Esophagus (tissue), 2 donors: ENCODE data around the gene CFAP74. TPM values are rescaled to one million over a fixed set of nuclear protein-coding genes. Genes with fewer than 3 reads are reported as not detected.
A peak's percentile ranks its signal among the peaks of the same experiment; 100 is the strongest.

Experiments
- H3K27ac ChIP-seq, 2 donors: one replicate each; pipeline ENCODE4 v1.5.1; 2013; ENCODE audit warnings: low read depth in 2 of 2, mild to moderate bottlenecking in 2 of 2, inconsistent platforms in 1 of 2, low read length in 1 of 2, moderate library complexity in 1 of 2
- H3K27me3 ChIP-seq, 2 donors: one replicate each; pipeline ENCODE4 v1.6.1; 2013; ENCODE audit warnings: low read length in 2 of 2, control low read depth in 1 of 2, mild to moderate bottlenecking in 1 of 2; ENCODE audit not compliant: insufficient read depth in 2 of 2, control insufficient read depth in 1 of 2
- H3K36me3 ChIP-seq, 2 donors: one replicate each; pipeline ENCODE4 v1.6.1; 2013; ENCODE audit warnings: low read length in 1 of 2; ENCODE audit not compliant: control insufficient read depth in 2 of 2, insufficient read depth in 2 of 2
- H3K4me1 ChIP-seq, 2 donors: one replicate each; pipeline ENCODE4 v1.6.1; 2013; ENCODE audit warnings: low read length in 1 of 2; ENCODE audit not compliant: control insufficient read depth in 2 of 2, insufficient read depth in 2 of 2
- H3K4me3 ChIP-seq, 2 donors: one replicate each; pipeline ENCODE4 v1.5.1; 2013; ENCODE audit warnings: low read length in 2 of 2, mild to moderate bottlenecking in 2 of 2, low read depth in 1 of 2, moderate library complexity in 1 of 2
- H3K9me3 ChIP-seq, 2 donors: one replicate each; pipeline ENCODE4 v1.6.1; 2013; ENCODE audit warnings: mild to moderate bottlenecking in 2 of 2, low read depth in 1 of 2, low read length in 1 of 2, moderate library complexity in 1 of 2; ENCODE audit not compliant: control insufficient read depth in 2 of 2, insufficient read depth in 1 of 2
- WGBS, 2 donors: extraction: QIAGEN DNeasy Blood & Tissue Kit; methylation state at CpG; one replicate each; pipeline ENCODE4 v1.1.7; 2013; 5-methylcytosine and 5-hydroxymethylcytosine counted together
- polyA plus RNA-seq, 2 donors: library from polyadenylated mRNA; stranded (reverse); fragments of 200-250 nt; gene quantifications; one replicate each; pipeline ENCODE4 v1.2.3, GENCODE V29; 2013
- donor health status: healthy with polysubstance abuse.
- donor health status: Bipolar disorder and iron deficiency.

The CFAP74 gene
- polyA plus RNA-seq = under 1 TPM; 0.04 TPM

GRCh38 chr1:2003541-2004131, at the start of gene CFAP74:
Gene CFAP74 (minus strand): TSS chr1:2003786. CDS start chr1:1990956, 12,830 bp downstream.
- Histone ChIP-seq H3K36me3 (no peaks in the 10 kb centered on the region), H3K9me3 (peaks cover 0 to 3% of the 10 kb centered on the region in 2 donors), H3K27me3 (peaks cover 0 to 12% of the 10 kb centered on the region in 2 donors), H3K4me3 (peak within 1 kb of the TSS in 1 of 2 donors; percentile 9), H3K27ac (no peak within 1 kb of the TSS), H3K4me1 (peaks cover 0 to 8% of the 10 kb centered on the region in 2 donors)
- WGBS, 2 donors = 7 to 8% methylated on average over 48 to 49 of the region's 49 CpGs

DNA sequence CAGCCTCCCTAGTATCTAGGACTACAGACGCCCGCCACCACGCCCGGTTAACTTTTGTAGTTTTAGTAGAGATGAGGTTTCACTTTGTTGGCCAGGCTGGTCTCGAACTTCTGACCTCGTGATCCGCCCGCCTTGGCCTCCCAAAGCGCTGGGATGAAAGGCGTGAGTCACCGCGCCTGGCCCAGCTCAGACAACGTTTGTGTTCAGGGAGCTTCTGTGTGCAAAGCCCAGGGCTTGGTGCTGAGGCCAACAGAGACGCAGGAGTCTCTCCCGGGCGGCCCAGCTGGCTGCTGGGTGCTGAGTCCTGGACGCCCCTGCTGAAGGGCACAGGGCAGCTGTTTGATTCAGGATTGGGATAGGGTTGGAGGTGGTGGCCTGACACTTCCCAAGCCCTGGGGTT, 49.6 kb upstream of the CFAP74 start:
- H3K27me3 ChIP-seq = no peaks in the 10 kb centered on the region
- no peak overlapping the region for H3K27ac ChIP-seq
- WGBS, 2 donors = 73 to 74% methylated on average over 17 of the region's 17 CpGs
- no peak overlapping the region for H3K4me3 ChIP-seq
- H3K36me3 ChIP-seq = peaks cover 0 to 17% of the 10 kb centered on the region in 2 donors
- H3K9me3 ChIP-seq = no peaks in the 10 kb centered on the region
- H3K4me1 ChIP-seq = peaks cover 0 to 15% of the 10 kb centered on the region in 2 donors

DNA sequence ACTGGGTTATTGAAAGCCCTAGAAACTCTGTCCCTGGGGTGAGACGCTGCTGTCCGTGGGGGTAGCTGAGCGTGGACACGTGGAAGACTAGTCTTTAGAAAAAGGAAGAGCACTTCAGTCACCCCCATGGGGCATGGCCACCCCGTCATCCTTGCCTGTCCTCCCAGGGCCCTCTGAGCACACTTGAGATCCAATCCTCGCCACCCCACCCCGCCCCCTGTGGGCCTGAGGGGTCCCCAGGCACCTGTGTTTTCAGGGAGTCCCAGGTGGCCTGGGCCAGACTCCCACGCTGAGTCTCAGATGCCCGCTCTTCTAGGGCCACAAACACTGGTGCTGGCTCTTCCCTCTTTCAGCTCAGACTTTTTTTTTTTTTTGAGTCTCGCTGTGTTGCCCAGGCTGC, 49.2 kb upstream of the CFAP74 start:
- no peaks in the 10 kb centered on the region for H3K27me3 ChIP-seq
- H3K4me3 ChIP-seq = no peak overlapping the region
- no peaks in the 10 kb centered on the region for H3K9me3 ChIP-seq
- H3K4me1 ChIP-seq = peaks cover 0 to 15% of the 10 kb centered on the region in 2 donors
- WGBS, 2 donors = 87% methylated on average over 10 of the region's 10 CpGs
- H3K27ac ChIP-seq = no peak overlapping the region
- peaks cover 0 to 17% of the 10 kb centered on the region in 2 donors for H3K36me3 ChIP-seq

GRCh38 chr1:2052054-2052679, 48.6 kb upstream of the CFAP74 start:
- Histone ChIP-seq H3K27ac (no peak overlapping the region), H3K27me3 (no peaks in the 10 kb centered on the region), H3K4me1 (peaks cover 0 to 15% of the 10 kb centered on the region in 2 donors), H3K36me3 (peaks cover 0 to 15% of the 10 kb centered on the region in 2 donors), H3K4me3 (peak overlapping the region; percentile 64 to 73), H3K9me3 (no peaks in the 10 kb centered on the region)
- WGBS, 2 donors = 68 to 71% methylated on average over 16 of the region's 16 CpGs

GRCh38 chr1:2050793-2051682, 47.5 kb upstream of the CFAP74 start:
- H3K9me3 ChIP-seq = no peaks in the 10 kb centered on the region
- peak overlapping the region; percentile 61 to 71 for H3K27ac ChIP-seq
- H3K36me3 ChIP-seq = peaks cover 0 to 8% of the 10 kb centered on the region in 2 donors
- WGBS, 2 donors = 8 to 10% methylated on average over 79 to 84 of the region's 84 CpGs
- no peaks in the 10 kb centered on the region for H3K27me3 ChIP-seq
- peak overlapping the region; percentile 64 to 73 for H3K4me3 ChIP-seq
- peaks cover 0 to 15% of the 10 kb centered on the region in 2 donors for H3K4me1 ChIP-seq

- H3K27me3 ChIP-seq = no peaks in the 10 kb centered on the region
- peaks cover 0 to 15% of the 10 kb centered on the region in 2 donors for H3K4me1 ChIP-seq
- WGBS, 2 donors = 0 to 1% methylated on average over 23 to 51 of the region's 51 CpGs
- H3K27ac ChIP-seq = peak overlapping the region; percentile 61 to 71
- no peaks in the 10 kb centered on the region for H3K9me3 ChIP-seq
- H3K36me3 ChIP-seq = peaks cover 0 to 2% of the 10 kb centered on the region in 2 donors
- peak overlapping the region; percentile 64 to 73 for H3K4me3 ChIP-seq
Measured at GRCh38 chr1:2050461-2050792, 46.8 kb upstream of the CFAP74 start.

- Histone ChIP-seq H3K36me3 (no peaks in the 10 kb centered on the region), H3K4me1 (peaks cover 0 to 18% of the 10 kb centered on the region in 2 donors), H3K27ac (peak within 1 kb of the TSS; percentile 61 to 71), H3K27me3 (no peaks in the 10 kb centered on the region), H3K9me3 (no peaks in the 10 kb centered on the region), H3K4me3 (peak within 1 kb of the TSS; percentile 64 to 73)
- 1 to 2% methylated on average over 58 to 83 of the region's 83 CpGs for WGBS, 2 donors
Measured at GRCh38 chr1:2049718-2050431, 46.3 kb upstream of the CFAP74 start, which contains the start of gene PRKCZ. Gene PRKCZ (plus strand): TSS chr1:2050411. CDS start chr1:2050631, 220 bp downstream.

- Histone ChIP-seq H3K27ac (no peak overlapping the region), H3K4me1 (peaks cover 0 to 23% of the 10 kb centered on the region in 2 donors), H3K36me3 (no peaks in the 10 kb centered on the region), H3K27me3 (no peaks in the 10 kb centered on the region), H3K9me3 (no peaks in the 10 kb centered on the region), H3K4me3 (peak overlapping the region; percentile 54 to 64)
- 44 to 54% methylated on average over 14 of the region's 14 CpGs for WGBS, 2 donors
Measured at GRCh38 chr1:2049225-2049717, 45.7 kb upstream of the CFAP74 start.
